ENCODE results near the gene RNF168. TPM values are rescaled to one million over a fixed set of nuclear protein-coding genes. Genes with fewer than 3 reads are reported as not detected.
A peak's percentile ranks its signal among the peaks of the same experiment; 100 is the strongest.

RNF168 gene
- total RNA-seq, 3 donors from 2014 or later (not counting 1 experiment from before 2014, with no cell fraction given): 34.5 to 45.0 (median 42.0) TPM

DNA sequence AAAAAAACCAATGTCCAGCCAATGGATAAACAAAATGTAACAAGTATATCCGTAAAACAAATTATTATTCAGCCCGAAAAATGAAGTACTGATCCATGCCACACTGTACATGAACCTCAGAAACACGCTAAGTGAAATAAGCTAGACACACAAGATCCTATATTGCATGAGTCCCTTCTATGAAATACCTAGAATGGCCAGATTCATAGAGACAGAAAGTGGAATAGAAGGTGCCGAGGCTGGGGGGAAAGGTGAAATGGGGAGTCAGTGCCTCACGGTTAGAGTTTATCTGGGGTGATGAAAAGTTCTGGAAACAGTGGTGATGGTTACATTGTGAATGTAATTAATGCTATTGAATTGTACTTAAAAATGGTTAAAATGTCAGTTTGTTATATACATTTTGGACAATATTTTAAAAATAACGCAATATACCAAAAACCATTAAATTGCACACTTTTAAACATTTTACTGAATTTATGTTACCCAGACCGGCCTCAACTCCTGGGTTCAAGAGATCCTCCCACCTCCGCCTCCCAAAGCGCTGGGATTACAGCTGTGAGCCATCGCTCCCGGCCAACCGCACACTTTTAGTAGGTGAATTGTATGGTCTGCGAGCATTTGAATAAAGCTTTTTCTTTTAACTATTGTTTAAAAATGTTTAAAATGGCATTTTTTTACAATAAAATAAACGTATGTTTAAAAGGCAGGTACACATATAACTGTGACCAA lies 2.1 kb downstream of the RNF168 start:
- peaks cover 54 to 60% of the 10 kb centered on the region in 2 donors for H3K4me1 Mint-ChIP-seq
- H3K27ac Mint-ChIP-seq: peak overlapping the region; percentile 94 to 97
- H3K27me3 Mint-ChIP-seq (ENCODE audit: low read depth in 2 of 2): no peaks in the 10 kb centered on the region
- no peaks in the 10 kb centered on the region for H3K36me3 Mint-ChIP-seq
- Histone ChIP-seq H3K4me1 (ENCODE audit: control insufficient read depth, insufficient read depth, low read length) (peaks cover 30% of the 10 kb centered on the region), H3K27ac (ENCODE audit: low read length) (no peak overlapping the region), H3K27me3 (ENCODE audit: control insufficient read depth, insufficient read depth, low read length) (no peaks in the 10 kb centered on the region), H3K4me3 (ENCODE audit: low read length) (peak overlapping the region; percentile 87), H3K9me3 (ENCODE audit: control insufficient read depth, insufficient read depth, low read length) (no peaks in the 10 kb centered on the region), H3K36me3 (ENCODE audit: control insufficient read depth, insufficient read depth, low read length) (no peaks in the 10 kb centered on the region)
- peak overlapping the region; percentile 99 for H3K4me3 Mint-ChIP-seq
- WGBS (ENCODE audit: insufficient coverage): 16% methylated on average over 7 of the region's 14 CpGs
- TF ChIP-seq, protein P1, sequence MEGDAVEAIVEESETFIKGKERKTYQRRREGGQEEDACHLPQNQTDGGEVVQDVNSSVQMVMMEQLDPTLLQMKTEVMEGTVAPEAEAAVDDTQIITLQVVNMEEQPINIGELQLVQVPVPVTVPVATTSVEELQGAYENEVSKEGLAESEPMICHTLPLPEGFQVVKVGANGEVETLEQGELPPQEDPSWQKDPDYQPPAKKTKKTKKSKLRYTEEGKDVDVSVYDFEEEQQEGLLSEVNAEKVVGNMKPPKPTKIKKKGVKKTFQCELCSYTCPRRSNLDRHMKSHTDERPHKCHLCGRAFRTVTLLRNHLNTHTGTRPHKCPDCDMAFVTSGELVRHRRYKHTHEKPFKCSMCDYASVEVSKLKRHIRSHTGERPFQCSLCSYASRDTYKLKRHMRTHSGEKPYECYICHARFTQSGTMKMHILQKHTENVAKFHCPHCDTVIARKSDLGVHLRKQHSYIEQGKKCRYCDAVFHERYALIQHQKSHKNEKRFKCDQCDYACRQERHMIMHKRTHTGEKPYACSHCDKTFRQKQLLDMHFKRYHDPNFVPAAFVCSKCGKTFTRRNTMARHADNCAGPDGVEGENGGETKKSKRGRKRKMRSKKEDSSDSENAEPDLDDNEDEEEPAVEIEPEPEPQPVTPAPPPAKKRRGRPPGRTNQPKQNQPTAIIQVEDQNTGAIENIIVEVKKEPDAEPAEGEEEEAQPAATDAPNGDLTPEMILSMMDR (IDR thresholded peaks at IDR 0.05): no peak
- peak in 1 of 3 donors; percentile 14 for ATAC-seq
- intact Hi-C loops (cut with micrococcal nuclease): loop anchor here (2.0 to 5.0 kb wide), 4 partner anchors 69 to 594 kb away; partner anchors contain the start of genes DYNLT2B, TNK2 and UBXN7
- no peaks in the 10 kb centered on the region for H3K9me3 Mint-ChIP-seq
- peak in 1 of 2 donors; percentile 40 for DNase-seq

DNA sequence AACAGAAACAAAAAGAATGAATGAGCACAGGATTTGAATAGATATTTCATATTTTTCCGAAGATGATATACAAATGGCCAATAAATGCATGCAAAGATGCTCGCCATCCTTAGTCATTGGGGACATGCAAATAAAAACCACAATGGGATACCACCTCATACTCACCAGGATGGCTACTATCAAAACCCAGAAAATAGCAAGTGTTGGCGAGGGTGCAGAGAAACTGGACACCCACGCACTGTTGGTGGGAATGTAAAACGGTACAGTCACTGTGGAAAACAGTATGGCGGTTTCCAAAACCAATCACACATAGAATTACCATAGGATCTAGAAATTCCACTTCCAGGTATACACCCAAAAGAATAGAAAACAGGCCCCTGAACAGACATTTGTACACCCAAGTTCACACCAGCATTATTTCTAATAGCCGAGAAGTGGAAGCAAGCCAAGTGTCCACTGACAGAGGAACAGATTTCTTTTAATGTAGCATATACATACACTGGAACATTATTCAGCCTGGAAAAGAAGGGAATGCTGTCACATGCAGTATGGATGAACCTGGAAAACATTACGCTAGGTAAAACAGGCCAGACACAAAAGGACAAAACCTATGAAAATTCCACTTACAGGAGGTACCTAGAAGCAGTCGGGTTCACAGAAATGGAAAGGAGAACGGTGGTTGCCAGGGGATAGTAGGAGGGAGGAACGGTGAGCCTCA lies 3.6 kb downstream of the RNF168 start:
- WGBS (ENCODE audit: insufficient coverage): 80% methylated on average over 10 of the region's 11 CpGs
- Mint-ChIP-seq H3K4me1 (peaks cover 66 to 71% of the 10 kb centered on the region in 2 donors), H3K27ac (peak overlapping the region; percentile 2 to 41), H3K4me3 (peak overlapping the region; percentile 99), H3K36me3 (no peaks in the 10 kb centered on the region), H3K9me3 (no peaks in the 10 kb centered on the region), H3K27me3 (ENCODE audit: low read depth in 2 of 2) (no peaks in the 10 kb centered on the region)
- H3K36me3 ChIP-seq (ENCODE audit: control insufficient read depth, insufficient read depth, low read length): peaks cover 10% of the 10 kb centered on the region
- intact Hi-C loops (cut with micrococcal nuclease): loop anchor here (5.0 kb wide), 3 partner anchors 142 to 593 kb away; partner anchors contain the start of genes DYNLT2B and TNK2
- DNase-seq (no peak), ATAC-seq (no peak)
- no peaks in the 10 kb centered on the region for H3K27me3 ChIP-seq (ENCODE audit: control insufficient read depth, insufficient read depth, low read length)
- no peaks in the 10 kb centered on the region for H3K9me3 ChIP-seq (ENCODE audit: control insufficient read depth, insufficient read depth, low read length)
- peaks cover 30% of the 10 kb centered on the region for H3K4me1 ChIP-seq (ENCODE audit: control insufficient read depth, insufficient read depth, low read length)
- TF ChIP-seq, protein P1 (IDR thresholded peaks at IDR 0.05): no peak
- peak overlapping the region; percentile 87 for H3K4me3 ChIP-seq (ENCODE audit: low read length)
- no peak overlapping the region for H3K27ac ChIP-seq (ENCODE audit: low read length)

DNA sequence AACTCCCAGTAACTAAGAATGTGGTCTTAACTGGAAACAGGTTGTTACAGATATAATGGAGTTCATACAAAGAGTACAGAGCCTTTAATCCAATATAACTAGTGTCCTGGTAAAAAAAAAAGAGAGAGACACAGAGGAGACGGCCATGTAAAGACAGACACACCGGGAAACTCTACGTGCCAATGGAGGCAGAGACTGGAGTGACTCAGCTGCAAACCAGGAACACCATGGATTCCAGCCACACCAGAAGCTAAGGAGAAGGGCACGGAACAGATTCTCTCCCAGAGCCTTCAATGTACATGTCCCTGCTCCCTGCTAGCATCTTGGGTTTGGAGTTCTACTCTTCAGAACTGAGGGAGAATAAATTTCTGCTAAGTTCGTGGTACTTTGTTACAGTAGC lies 4.5 kb downstream of the RNF168 start:
- intact Hi-C loops (cut with micrococcal nuclease): no loop called here
- Histone ChIP-seq H3K4me3 (ENCODE audit: low read length) (no peak overlapping the region), H3K27ac (ENCODE audit: low read length) (no peak overlapping the region), H3K4me1 (ENCODE audit: control insufficient read depth, insufficient read depth, low read length) (peaks cover 26% of the 10 kb centered on the region), H3K36me3 (ENCODE audit: control insufficient read depth, insufficient read depth, low read length) (peaks cover 10% of the 10 kb centered on the region), H3K9me3 (ENCODE audit: control insufficient read depth, insufficient read depth, low read length) (no peaks in the 10 kb centered on the region), H3K27me3 (ENCODE audit: control insufficient read depth, insufficient read depth, low read length) (no peaks in the 10 kb centered on the region)
- Mint-ChIP-seq H3K36me3 (no peaks in the 10 kb centered on the region), H3K27me3 (ENCODE audit: low read depth in 2 of 2) (no peaks in the 10 kb centered on the region), H3K27ac (peak overlapping the region; percentile 2 to 35), H3K9me3 (no peaks in the 10 kb centered on the region), H3K4me3 (peak overlapping the region; percentile 99), H3K4me1 (peaks cover 67 to 69% of the 10 kb centered on the region in 2 donors)
- DNase-seq (no peak), ATAC-seq (no peak)
- WGBS (ENCODE audit: insufficient coverage): 89% methylated on average over 5 of the region's 5 CpGs
- TF ChIP-seq, protein P1 (IDR thresholded peaks at IDR 0.05): no peak

All from natural killer cell (primary cell).